GM19372 (cell line): ENCODE measurements around the gene SEZ6L2.

Experiments
- ATAC-seq: cut with Tn5 transposase; IDR thresholded peaks from one replicate; pipeline ENCODE4 v1.9.1; 2021; ENCODE audit warnings: mild to moderate bottlenecking, low read depth, moderate library complexity; ENCODE audit not compliant: unreplicated experiment

Gene SEZ6L2

GRCh38 chr16:29830774-29831173 lies 68.6 kb downstream of the SEZ6L2 start:
- ATAC-seq: no peak

DNA sequence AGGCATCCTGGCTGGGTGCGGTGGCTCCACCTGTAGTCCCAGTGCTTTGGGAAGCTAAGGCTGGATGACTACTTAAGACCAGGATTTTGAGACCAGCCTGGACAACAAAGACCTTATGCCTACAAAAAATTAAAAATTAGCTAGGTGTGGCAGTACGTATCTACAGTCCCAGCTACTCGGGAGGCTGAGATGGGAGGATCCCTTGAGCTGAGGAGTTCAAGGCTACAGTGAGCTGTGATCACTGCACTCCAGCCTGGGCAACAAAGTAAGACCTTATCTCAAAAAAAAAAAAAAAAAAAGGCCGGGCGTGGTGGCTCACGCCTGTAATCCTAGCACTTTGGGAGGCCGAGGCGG lies 73.0 kb downstream of the SEZ6L2 start:
- no peak for ATAC-seq

DNA sequence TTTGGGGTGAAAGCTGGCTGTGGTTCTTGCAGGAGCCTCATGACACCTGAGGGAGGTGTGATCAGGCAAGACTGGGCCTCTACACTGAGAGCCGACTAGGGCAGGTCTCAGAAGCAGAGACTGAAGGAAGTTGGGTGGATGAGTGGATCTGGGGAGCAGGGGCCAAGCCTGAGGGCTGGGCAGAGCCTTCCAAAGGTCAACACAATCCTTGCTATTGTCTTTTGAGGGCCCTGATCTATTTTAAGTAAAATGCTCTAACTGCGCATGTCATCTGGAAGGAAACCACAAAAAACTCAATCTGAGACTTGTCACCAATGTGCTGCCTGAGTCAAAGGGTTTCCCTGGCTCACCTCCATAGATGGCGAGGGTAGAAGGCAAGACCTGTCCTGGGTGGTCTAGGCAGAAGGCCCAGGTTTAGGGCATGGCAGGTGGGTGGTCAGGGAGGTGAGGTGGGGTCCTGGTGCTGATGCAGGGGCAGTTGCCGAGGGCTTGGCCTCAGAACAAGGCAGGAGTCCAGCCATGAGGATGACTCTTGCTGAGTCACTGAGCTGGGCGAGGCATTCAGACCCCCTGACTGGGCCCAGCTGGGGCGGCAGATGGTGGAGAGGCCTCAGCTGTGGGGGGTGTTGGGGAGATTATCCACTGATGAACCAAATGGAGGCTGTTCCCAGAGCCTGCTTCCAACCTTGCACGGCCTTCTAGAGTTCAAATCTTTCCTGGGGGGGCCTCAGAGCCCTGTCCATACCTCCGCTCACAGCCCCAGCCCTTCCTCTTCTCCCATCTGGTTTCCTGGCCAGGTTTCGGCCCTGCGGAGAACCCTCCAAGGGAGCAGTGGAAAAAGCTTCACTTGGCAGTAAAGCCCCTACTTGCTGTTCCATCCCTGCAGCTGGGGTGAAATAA lies 74.0 kb downstream of the SEZ6L2 start:
- ATAC-seq: no peak

GRCh38 chr16:29824589-29825144 lies 74.7 kb downstream of the SEZ6L2 start:
- ATAC-seq: no peak

- no peak for ATAC-seq
Observed at GRCh38 chr16:29821643-29822115, 77.7 kb downstream of the SEZ6L2 start.
